HG03060 (cell line): ENCODE measurements around the gene KCNJ14.
"Not testable (repeated sequence)": the region's sequence is repeated elsewhere in the genome, so short reads cannot be mapped to it uniquely, and the experiment has no call there.

Experiments
- ATAC-seq: cut with Tn5 transposase; IDR thresholded peaks from one replicate; pipeline ENCODE4 v1.9.1; 2021; ENCODE audit warnings: low read depth, moderate number of reproducible peaks; ENCODE audit not compliant: unreplicated experiment

The KCNJ14 gene

DNA sequence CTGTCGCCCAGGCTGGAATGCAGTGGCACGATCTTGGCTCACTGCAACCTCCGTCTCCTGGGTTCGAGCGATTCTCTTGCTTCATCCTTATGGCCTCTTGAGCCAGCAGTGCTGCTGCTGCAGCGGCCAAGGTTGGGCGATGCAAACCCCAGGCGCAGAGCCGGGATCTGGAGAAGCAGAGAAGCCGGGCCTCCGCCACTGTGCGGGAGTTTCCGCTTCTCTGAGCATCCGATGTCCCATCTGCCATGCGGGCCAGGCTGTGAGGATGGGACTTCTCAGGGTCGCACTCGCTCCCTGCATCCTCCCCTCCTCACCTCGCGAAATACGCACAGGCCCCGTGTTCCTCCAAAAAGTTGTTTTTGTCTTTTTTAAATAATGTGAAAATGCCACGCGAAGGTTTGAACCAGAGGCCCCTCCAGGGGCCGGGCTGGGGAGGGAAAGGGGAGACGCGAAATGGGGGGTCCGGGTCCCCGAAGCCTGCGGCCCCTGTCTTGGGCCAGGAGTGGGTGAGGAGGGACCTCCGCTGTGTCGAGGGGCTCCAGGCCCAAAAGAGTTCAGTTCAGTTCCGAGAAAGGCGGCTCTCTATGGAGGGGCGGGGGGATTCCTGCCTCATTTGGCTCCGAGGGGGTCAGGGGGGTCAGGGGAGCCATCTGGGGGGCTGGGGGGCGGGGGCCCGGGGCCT is 29.7 kb downstream of the KCNJ14 start:
- no peak for ATAC-seq

DNA sequence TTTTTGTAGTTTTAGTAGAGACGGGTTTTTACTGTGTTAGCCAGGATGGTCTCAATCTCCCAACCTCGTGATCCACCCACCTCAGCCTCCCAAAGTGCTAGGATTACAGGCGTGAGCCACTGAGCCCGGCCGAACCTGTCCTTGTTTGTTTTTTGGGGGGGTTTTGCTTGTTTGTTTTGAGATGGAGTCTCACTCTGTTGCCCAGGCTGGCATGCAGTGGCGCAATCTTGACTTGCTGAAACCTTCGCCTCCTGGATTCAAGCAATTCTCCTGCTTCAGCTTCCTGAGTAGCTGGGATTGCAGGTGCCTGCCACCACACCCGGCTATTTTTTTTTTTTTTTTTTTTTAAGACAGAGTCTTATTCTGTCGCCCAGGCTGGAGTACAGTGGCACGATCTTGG is 31.3 kb downstream of the KCNJ14 start:
- not testable (repeated sequence) for ATAC-seq

DNA sequence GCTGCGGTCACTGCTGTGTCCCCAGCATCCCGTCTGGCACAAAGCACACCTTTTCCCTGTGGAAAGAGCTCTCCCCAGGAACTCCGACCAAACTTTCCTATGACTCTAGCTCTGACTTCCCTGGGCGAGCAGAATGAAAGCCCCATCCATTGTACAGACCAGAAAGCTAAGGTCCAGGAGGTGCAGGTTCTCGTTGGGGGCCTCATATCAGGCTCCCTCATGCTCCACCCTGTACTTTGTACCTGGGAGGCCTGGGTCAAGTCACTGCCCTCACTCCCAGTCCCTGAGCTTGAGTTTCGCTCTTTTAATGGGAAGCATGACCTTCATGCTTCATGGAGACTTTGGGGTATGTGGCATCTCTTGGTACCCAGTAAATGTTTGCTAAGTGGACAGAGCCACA is 32.2 kb downstream of the KCNJ14 start:
- no peak for ATAC-seq

DNA sequence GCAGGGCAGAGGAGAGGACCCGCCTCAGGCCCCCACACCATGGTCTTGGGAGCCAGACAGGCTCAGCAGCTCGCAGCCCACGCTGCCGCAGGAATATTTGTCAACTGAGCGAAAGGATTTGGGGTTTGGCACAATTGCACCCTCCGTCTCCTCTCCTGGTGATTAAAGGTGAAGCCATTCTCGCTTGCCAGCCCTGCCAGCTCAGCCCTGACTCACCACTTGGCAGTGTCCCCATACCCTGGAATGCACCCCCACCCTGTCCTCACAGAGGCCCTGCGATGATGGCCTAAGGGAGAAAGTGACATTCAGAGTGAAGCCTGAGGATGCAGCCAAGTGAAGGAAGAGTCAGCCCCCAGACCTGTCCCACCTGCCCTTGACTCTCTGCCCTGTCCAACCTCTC is 32.6 kb downstream of the KCNJ14 start:
- ATAC-seq, result no peak

DNA sequence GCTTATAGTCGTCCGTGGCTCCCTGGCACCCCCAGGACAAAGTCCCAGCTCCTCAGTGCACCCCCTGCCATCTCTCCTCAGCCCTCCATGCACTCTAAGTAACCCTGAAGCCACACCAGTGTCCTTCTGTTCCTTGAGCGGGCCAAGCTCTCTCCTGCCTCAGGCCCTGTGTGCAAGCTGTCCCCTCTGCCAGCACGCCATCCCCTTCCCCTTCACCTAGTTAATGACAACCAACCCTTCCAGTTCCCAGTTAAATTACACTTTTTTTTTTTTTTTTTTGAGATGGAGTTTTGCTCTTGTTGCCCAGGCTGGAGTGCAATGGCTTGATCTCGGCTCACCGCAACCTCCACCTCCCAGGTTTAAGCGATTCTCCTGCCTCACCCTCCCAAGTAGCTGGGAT is 33.1 kb downstream of the KCNJ14 start:
- not testable (repeated sequence) for ATAC-seq

DNA sequence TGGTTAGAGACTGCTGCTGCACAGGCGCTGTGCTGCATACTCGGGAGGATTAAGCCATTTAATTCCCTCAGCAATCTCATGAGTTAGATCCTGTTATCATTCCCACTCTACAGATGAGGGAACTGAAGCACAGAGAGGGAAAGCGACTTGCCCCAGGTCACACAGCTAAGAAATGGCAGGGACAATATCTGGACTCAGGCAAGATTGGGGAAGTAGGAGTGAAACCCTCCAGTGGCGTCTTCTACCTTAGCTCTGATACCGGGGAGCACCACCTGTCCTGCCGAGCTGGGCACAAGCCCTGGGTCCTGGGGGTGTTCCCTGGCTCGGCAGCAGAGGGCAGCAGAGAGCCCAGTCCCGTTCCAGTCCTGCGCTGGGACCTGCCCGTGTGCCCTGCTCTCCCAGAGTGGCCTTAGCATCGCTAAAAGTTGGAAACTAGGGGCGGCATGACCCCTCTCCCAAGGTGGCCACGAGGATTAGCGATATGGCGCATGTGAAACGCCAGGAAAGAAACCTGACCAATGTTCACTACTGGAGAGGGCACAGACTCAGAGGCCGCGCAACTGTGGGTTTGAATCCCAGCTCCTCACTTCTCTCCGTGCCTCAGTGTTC is 34.3 kb downstream of the KCNJ14 start:
- ATAC-seq, result no peak

DNA sequence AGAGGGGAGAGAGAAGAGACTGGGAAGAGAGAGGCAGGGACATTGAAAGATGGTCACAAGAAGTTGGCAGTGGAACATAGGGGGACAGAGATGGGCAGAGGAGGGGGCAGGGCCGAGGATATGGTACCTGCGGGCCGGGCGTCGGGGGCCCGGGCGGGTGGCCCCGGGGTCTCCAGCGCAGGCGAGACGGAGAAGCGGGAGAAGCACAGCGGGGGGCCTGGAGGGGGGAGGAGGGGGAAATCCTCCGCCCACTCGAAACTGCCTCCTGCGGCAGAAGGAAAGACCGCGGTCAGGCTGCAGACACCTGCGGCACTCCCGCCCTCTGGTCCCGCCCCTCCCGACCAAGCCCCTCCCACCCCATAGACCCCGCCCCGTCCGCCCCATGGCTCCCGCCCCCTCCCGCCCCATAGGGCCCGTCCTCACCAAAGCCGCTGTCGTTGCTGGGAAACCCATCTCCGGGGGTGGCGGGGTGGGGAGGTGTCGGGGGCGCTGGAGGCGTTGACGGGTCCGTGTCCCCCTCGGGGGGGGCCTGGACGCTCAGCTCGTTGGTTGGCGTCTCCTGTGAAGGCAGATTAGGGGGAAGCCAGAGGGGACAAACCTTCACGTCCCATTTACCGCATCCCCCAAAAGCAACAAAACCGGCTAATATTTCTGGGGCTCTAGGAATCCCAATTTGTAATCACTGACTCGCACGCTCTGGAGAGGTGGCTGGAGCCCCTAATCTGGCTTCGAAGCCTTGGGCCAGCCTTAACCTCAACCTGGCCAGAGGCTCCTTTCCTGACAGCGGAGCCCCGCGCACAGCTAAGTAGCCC is 35.8 kb downstream of the KCNJ14 start:
- no peak for ATAC-seq

DNA sequence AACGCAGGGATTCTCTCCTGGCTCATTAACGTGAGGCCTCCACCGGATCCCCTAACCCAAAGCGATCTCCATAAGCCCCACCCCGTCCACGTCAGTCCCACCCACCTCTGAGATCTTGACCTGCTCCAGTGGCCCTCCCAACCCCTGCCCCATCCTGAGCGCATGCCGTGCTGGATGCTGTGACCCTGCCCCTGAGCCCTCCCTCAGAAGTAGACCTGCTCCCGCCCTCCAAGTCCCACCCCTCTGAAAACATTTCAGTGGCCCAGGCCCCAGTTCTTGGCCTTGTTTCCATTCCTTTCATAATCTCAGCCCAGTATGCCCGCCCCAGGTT is 36.4 kb downstream of the KCNJ14 start:
- no peak for ATAC-seq

DNA sequence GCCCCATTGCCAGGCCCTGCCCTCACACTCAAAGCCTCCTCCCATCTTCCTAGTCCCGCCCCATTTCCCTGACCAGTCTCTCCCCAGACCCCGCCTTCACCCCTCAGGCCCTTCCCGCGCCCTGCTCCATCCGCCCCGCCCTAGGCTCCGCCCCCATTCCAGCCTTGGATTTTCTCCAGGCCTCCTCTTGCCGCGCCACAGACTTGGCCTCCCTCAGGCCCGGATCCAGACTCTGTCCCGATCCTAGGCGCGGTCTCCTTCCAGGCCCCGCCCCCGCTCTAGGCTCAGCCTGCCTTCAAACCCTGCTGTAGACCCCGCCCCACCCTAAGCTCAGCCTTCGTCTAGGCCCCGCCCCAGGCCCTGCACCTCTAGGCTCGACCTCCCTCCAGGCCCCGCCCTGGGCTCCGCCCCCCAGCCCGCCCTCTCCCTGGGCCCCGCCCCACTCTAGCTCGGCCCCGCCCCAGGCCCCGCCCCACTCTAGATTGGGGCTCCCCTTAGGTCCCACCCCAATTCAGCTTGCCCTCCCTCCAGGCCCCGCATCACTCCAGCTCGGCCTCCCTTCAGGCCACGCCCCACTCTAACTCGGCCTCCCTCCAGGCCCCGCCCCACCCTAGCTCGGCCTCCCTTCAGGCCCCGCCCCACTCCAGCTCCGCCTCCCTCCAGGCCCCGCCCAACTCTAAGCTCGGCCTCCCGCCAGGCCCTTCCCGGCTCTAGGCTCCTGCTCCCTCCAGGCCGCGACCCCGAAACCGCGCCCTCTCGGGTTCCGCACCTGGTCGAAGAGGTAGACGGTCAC is 37.7 kb downstream of the KCNJ14 start:
- ATAC-seq, result peak; percentile 67

DNA sequence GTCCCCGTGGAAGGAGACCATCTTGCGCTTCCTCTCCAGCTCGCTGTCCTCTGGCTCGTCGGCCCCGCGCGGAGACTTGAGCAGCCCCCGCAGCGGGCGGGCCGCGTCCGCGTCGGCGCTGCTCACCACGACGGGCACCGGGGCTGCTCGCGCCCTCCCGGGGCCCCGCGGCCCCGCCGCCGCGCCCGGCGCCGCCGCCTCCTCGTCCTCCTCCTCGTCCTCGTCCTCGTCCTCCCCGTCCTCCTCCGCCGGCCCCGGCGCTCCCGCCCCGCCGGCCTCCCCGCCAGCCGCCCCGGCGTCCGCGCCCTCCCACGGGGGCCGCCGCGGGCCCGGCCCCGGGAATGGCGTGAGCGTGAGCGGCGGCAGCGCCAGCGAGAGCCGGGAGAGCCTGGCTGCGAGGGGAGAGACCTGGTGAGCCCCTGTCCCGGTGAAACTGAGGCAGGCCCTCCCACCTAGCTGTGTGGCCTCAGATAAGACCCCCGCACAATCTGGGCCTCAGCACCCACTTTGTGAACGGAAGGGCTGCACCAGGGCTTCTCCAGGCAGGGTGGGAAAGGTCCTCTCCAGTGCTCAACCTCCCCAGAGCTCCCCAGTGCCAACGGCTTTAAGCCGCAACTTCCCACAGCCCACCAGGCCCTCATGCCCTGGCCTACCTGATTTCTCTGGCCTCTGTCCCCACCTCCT is 38.5 kb downstream of the KCNJ14 start:
- no peak for ATAC-seq

DNA sequence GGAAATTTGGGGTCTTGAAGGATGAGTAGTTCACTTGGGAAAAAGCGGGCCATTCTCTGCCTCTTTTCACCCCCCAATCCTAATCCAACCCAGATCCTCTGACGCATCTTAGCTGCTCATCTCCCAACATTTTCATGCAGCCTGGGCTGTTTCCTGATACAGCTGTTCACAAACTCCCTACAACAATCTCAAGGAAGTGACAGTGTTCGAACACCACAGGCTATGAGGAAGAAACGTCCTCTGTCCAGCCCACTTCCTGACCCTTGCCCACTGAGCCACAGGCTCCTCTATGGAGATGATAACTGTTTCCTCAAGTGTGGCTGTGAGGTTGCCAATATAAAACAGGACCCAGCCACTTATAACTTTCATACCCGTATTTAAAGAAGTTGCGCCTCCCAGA is 40.0 kb downstream of the KCNJ14 start:
- ATAC-seq, result no peak

DNA sequence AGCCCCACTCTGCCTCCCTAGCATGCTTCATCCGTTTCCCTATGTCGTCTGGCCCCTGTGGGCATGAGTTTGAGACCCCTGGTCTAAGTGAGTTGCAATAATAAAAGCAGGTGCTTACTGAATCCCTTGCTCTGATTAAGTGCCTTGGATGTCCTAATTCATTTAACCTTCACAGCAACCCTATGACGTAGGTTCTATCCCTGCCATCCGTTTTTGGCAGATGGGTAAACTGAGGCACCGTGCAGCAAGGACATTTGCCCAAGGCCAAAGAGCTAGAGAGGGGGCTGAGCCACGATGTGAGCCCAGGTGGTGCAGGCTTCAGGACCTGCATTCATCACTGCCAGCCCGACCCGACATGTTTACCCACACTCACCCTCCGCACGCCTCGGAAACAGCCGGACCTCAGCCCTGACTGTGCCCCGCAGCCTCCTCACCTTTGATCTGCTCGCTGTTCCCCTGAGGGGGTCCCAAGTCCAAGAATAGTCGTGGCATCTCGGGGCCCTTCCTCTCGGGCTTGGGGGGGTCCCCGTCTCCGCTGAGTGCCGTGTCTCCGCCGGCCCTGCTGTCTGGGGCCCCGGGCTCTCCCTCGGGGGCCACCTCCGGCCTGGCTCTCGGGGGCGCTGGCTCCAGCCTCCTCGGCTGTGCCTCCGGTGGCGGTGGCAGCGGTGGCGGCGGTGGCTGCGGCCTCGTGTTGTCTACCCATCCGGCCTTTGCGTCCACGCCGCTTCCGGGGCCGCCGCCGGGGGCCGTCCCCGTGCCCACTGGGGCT is 41.8 kb downstream of the KCNJ14 start:
- no peak for ATAC-seq

DNA sequence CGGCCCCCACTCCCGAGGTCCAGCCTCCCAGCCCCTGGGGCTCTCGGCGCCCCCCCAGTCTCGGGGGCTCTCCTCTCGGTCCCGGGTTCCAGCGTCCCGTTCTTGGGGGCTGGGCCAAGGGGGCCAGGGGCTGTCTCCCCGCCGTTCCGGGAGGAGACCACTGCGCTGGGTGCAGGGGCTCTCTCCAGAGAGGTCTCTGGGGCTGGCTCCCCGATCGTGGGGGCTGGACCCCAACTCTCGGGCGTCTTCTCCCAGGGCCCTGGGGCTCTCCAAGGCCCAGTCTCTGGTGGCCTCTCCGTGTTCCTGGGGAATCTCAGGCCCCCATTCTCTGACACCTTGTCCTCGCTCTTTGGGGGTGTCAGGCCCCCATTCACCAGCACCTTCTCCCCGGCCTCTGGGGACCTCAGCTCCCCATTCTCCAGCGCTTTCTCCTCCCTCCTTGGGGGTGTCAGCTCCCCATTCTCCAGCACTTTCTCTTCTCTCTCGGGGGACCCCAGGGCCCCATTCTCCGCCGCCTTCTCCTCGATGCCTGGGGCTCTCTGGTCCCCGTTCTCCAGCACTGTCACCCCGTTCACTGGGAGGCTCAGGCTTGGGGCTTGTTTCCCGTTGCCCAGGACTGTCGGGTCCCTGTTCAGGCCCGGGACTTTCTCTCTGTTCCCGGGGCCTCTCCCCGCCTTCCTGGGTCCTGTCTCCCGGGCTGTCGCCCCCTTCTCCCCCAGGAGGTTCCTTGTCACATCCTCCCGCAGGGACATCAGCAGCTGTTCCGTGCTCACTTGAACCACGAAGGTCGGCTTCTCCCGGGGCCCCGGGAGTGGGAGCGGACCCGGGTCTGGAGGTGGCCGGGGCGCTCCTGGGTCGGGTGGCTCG is 42.6 kb downstream of the KCNJ14 start:
- no peak for ATAC-seq

DNA sequence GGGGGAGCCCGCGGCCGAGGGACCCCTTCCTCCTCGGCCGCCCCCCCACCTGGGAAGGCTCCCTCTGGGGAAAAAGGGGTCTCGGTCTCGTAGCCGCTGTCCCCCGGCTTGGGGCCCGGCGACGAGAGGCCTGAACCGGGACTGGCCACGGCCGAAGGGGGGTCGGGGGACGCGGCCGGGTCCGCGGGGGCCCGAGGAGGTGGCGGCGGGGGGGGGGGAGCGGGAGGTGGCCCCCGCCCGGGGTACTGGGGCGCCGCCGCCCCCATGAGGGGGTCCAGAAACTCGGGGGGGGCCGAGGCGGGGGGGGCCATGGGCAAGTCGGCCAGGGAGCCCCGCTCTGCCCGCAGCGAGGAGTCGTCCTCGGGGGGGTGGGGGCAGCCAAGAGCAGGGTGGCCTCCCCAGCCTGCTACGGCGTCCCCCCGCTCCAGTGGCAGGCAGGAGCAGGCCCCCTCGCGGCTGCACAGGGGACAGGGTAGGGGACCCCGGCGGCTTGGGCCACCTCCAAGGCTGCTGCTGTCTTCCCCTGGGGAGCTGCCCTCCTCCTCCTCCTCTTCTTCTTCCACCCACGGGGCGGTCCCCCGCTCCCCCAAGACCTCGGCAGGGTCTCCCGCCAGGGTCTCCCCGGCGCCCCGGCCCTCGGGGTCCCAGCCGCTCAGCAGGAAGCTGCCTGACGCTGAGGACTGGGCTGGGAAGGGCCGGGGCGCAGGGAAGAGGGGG is 43.4 kb downstream of the KCNJ14 start:
- no peak for ATAC-seq

DNA sequence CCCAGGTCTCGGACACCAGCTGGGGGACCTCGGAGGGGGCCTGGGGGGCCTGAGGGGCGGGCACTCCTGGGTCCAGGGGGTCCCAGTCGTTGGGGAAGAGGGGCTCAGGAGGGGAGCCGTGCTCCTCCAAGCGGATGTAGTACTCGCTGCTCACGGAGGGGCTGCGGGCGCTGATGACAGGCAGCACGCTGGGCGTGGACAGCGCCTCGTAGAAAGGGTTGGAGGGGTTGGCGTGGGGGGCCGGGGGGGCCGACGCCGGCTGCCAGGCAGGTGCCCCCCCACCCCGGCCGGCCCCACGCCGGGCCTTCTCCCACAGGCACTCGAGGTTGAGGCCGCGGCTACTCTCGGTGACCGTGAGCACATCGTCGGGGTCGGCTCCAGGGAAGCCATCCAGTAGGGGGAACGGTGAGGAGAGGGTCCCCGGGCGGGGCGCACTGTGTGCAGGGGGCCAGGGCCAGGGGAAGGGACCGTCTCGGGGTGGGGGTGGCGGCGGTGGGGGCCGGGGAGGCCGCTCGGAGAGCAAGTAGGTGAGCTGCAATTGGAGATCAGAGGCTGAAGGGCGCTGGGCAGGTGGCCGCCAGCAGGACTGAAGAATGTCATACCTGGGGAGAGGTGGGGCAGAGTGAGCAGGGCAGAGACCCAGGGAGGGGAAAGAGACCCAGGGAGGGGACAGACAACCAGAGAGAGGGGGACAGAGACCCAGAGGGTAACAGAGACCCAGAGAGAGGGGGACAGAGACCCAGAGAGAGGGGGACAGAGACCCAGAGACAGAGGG is 44.1 kb downstream of the KCNJ14 start:
- no peak for ATAC-seq

DNA sequence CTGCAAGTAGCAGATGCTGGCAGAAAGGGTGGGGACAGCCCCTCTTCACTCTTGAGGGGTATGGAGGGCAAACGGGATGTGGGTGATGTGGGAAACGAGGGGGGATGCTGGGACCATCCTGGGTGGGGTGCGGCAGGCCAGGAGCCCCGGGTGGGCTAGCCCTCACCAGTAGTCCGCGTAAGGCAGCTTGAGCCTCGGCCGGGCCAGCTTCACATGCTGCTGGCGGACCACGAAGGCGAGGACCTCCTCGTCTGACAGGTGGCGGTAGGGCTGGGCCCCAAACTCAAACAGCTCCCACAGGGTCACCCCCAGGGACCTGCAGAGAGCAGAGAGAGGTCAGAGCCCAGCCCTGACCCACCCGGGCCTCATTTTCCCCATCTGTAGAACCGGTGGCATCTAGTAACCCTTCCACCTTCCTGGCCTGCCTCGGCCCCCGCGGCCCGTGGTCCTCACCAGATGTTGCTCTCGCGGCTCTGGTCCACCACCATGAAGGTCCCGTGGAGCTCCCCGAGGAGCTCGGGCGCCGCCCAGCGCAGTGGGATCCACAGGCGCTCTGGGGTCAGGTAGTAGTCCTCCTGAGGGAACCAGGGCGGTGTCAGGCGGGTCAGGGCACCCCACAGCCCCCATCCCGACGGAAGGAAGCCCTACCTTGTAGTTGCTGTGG is 45.6 kb downstream of the KCNJ14 start:
- ATAC-seq, result no peak
